HCT116 (cell line): ENCODE results near the gene MCTP2. TPM values are rescaled to one million over a fixed set of nuclear protein-coding genes. Genes with fewer than 3 reads are reported as not detected.

Source experiments
- ATAC-seq: fragments of 200-7000 bp; cut with Tn5 transposase; 2 replicates; pipeline ENCODE4 v1.9.1; 2020; ENCODE audit warnings: mild to moderate bottlenecking, moderate library complexity
- BruUV-seq: library from RNA; stranded (reverse); fragments of 400-500 nt; replicated peaks from 2 replicates; lab custom pipeline; 2021; lab: Mats Ljungman, UMichigan
- CTCF ChIA-PET: fragments of 300-600 bp; sonication (Branson Sonifier 250); formaldehyde crosslinking; loops from one replicate; lab custom pipeline; 2021; ENCODE audit warnings: antibody characterized with exemption; lab: Charles Lee
- POLR2A ChIA-PET: fragments of 300-600, 350-600 bp; sonication (Branson Sonifier 250); formaldehyde crosslinking; loops from one replicate; lab custom pipeline; 2021; ENCODE audit warnings: antibody characterized with exemption; lab: Charles Lee
- RAD21 ChIA-PET, 2 experiments: fragments of 300-600 bp; sonication (Branson Sonifier 250); formaldehyde crosslinking; loops; one replicate each; lab custom pipeline; 2023; ENCODE audit warnings: low total read pairs in 2 of 2; ENCODE audit not compliant: uncharacterized antibody in 2 of 2, unreplicated experiment in 2 of 2, low non-redundant PET in 1 of 2; lab: Charles Lee
- DNase-seq: peaks from one replicate; pipeline ENCODE4 v3.0.0-alpha.2; 2010; ENCODE audit warnings: low read depth, low spot score
- H2AFZ ChIP-seq: fragments of 200-600 bp; shearing (Covaris generic), sonication (generic); 2 replicates; pipeline ENCODE4 v1.6.1; 2017; ENCODE audit warnings: low read depth, mixed run types, mixed read lengths, antibody characterized with exemption, low read length; ENCODE audit not compliant: poor library complexity, severe bottlenecking
- H3K27ac ChIP-seq: 2 replicates; pipeline ENCODE4 v1.5.1; 2012; ENCODE audit warnings: low read depth, low read length
- H3K27me3 ChIP-seq: fragments of 200-600 bp; sonication (generic); 2 replicates; pipeline ENCODE4 v1.6.1; 2016; ENCODE audit warnings: mixed run types, low read length, mixed read lengths; ENCODE audit not compliant: insufficient read depth
- H3K36me3 ChIP-seq, 2 experiments: fragments of 200-500 bp in 1 of 2; fragments of 200-600 bp in 1 of 2; sonication (Bioruptor generic) in 1 of 2; sonication (generic) in 1 of 2; 2 replicates each; pipeline versions ENCODE4 v1.5.1 to v1.6.1; 2014 to 2016; ENCODE audit warnings: low read length in 2 of 2, inconsistent platforms in 1 of 2, mixed read lengths in 1 of 2, mixed run types in 1 of 2; ENCODE audit not compliant: insufficient read depth in 2 of 2, control insufficient read depth in 1 of 2
- H3K4me1 ChIP-seq, 2 experiments: fragments of 200-600 bp in 1 of 2; sonication (generic) in 1 of 2; 2 replicates each; pipeline versions ENCODE4 v1.5.1 to v1.6.1; 2012 to 2017; ENCODE audit warnings: low read length in 2 of 2, inconsistent platforms in 1 of 2, mild to moderate bottlenecking in 1 of 2, mixed read lengths in 1 of 2, mixed run types in 1 of 2, moderate library complexity in 1 of 2; ENCODE audit not compliant: insufficient read depth in 2 of 2, control insufficient read depth in 1 of 2
- H3K4me2 ChIP-seq: fragments of 200-600 bp; sonication (generic); 2 replicates; pipeline ENCODE4 v1.6.1; 2017; ENCODE audit warnings: mixed run types, low read length, mixed read lengths
- H3K4me3 ChIP-seq, 2 experiments: fragments of 200-600 bp in 1 of 2; sonication (generic) in 1 of 2; replicated peaks in 1 of 2; 2 replicates each; pipeline ENCODE4 v1.5.1; 2011 to 2016; ENCODE audit warnings: low read length in 2 of 2, control low read depth in 1 of 2, low read depth in 1 of 2, mild to moderate bottlenecking in 1 of 2, mixed read lengths in 1 of 2, mixed run types in 1 of 2
- H3K79me2 ChIP-seq: fragments of 200-600 bp; sonication (generic); 2 replicates; pipeline ENCODE4 v1.6.1; 2017; ENCODE audit warnings: mild to moderate bottlenecking, mixed run types, low read length, moderate library complexity, mixed read lengths; ENCODE audit not compliant: insufficient read depth
- H3K9ac ChIP-seq: fragments of 200-600 bp; sonication (generic); 2 replicates; pipeline ENCODE4 v1.6.1; 2016; ENCODE audit warnings: low read length, mixed read lengths
- H3K9me2 ChIP-seq: fragments of 200-600 bp; sonication (generic), shearing (Covaris generic); 2 replicates; pipeline ENCODE4 v1.6.1; 2017; ENCODE audit warnings: mixed run types, mild to moderate bottlenecking, moderate library complexity; ENCODE audit not compliant: insufficient read depth
- H3K9me3 ChIP-seq, 2 experiments: fragments of 200-500 bp in 1 of 2; fragments of 200-600 bp in 1 of 2; sonication (Bioruptor generic) in 1 of 2; sonication (generic) in 1 of 2; 2 replicates each; pipeline ENCODE4 v1.6.1; 2014 to 2017; ENCODE audit warnings: low read length in 2 of 2, mixed read lengths in 2 of 2, inconsistent platforms in 1 of 2, low read depth in 1 of 2, mild to moderate bottlenecking in 1 of 2, mixed run types in 1 of 2, moderate library complexity in 1 of 2; ENCODE audit not compliant: control insufficient read depth in 1 of 2, insufficient read depth in 1 of 2
- H4K20me1 ChIP-seq: fragments of 200-600 bp; sonication (generic), shearing (Covaris generic); 2 replicates; pipeline ENCODE4 v1.6.1; 2017; ENCODE audit warnings: mixed run types, mild to moderate bottlenecking, moderate library complexity; ENCODE audit not compliant: insufficient read depth
- ELF1 ChIP-seq: IDR thresholded peaks from 2 replicates; pipeline ENCODE4 v1.6.1; 2012; ENCODE audit warnings: low read depth, borderline replicate concordance
- FOSL1 ChIP-seq: IDR thresholded peaks from 2 replicates; pipeline ENCODE4 v1.6.1; 2012; ENCODE audit warnings: low read depth
- RAD21 ChIP-seq: IDR thresholded peaks from 2 replicates; pipeline ENCODE4 v1.6.1; 2012; ENCODE audit warnings: low read depth, mild to moderate bottlenecking
- SRF ChIP-seq: IDR thresholded peaks from 2 replicates; pipeline ENCODE4 v1.6.1; 2012; ENCODE audit warnings: low read depth
- ZNF274 ChIP-seq: fragments of 200-500 bp; sonication (Bioruptor generic); IDR thresholded peaks from 2 replicates; pipeline ENCODE4 v1.6.1; 2014; ENCODE audit warnings: mild to moderate bottlenecking, low read depth, low read length, inconsistent platforms
- intact Hi-C: fragments of 100-400 bp; cut with micrococcal nuclease; formaldehyde crosslinking; loops from 2 replicates; pipeline ENCODE4 v1.10.0; 2022
- total RNA-seq: library from RNA; stranded (reverse); gene quantifications from one replicate; pipeline ENCODE4 v1.2.1, GENCODE V29; 2021; ENCODE audit not compliant: unreplicated experiment
- TF ChIP-seq, protein P1 (sequence below): IDR thresholded peaks from 2 replicates; pipeline ENCODE4 v1.6.1; 2012; ENCODE audit warnings: low read depth
- TF ChIP-seq, protein P2 (sequence below): IDR thresholded peaks from 2 replicates; pipeline ENCODE4 v1.6.1; 2011; ENCODE audit warnings: mild to moderate bottlenecking, low read length, moderate library complexity; ENCODE audit not compliant: insufficient replicate concordance; ENCODE audit errors: extremely low read depth
- TF ChIP-seq, protein P3 (sequence below): IDR thresholded peaks from 2 replicates; pipeline ENCODE4 v1.6.1; 2012
- TF ChIP-seq, protein P4 (sequence below), 3 experiments: fragments of 200-600 bp in 1 of 3; sonication (generic) in 1 of 3; IDR thresholded peaks in 2 of 3; conservative IDR thresholded peaks in 1 of 3; 2 replicates each; pipeline ENCODE4 v1.5.1; 2012 to 2017; ENCODE audit warnings: low read depth in 2 of 3, low read length in 2 of 3, antibody characterized with exemption in 1 of 3, borderline replicate concordance in 1 of 3, control low read depth in 1 of 3, mild to moderate bottlenecking in 1 of 3, mixed read lengths in 1 of 3, mixed run types in 1 of 3, moderate library complexity in 1 of 3; ENCODE audit not compliant: insufficient read depth in 1 of 3

MCTP2 gene
- total RNA-seq, 1 experiment from 2014 or later, result 12.9 TPM

DNA sequence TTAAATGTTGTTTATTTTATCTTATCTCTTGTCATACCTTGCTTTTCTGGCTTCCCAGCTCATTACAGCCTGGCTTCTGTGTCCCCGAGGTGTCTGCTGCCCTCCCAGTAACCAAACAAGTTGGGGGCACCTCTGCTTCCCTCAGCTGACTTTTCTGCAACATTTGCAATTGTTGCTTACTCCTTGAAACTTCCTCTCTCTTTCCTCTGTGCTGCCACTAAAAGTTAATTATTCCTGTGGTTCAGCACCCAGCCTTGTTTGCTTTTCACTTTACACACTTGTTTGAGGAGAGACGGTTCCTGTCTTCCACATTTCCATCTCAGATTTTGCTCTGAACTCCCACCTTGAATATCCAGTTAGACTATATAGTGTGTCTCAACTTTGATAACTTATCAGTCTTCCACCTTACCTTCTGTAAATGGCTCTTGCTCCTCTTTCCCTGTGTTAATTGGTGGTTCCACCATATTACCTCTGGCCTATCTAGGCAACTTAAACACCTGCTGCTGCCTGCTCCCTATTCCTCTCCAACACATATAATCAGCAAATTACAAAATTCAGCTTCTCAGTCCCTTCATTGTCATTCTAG is 21.6 kb downstream of the MCTP2 start (continued):
- TF ChIP-seq, protein P1, sequence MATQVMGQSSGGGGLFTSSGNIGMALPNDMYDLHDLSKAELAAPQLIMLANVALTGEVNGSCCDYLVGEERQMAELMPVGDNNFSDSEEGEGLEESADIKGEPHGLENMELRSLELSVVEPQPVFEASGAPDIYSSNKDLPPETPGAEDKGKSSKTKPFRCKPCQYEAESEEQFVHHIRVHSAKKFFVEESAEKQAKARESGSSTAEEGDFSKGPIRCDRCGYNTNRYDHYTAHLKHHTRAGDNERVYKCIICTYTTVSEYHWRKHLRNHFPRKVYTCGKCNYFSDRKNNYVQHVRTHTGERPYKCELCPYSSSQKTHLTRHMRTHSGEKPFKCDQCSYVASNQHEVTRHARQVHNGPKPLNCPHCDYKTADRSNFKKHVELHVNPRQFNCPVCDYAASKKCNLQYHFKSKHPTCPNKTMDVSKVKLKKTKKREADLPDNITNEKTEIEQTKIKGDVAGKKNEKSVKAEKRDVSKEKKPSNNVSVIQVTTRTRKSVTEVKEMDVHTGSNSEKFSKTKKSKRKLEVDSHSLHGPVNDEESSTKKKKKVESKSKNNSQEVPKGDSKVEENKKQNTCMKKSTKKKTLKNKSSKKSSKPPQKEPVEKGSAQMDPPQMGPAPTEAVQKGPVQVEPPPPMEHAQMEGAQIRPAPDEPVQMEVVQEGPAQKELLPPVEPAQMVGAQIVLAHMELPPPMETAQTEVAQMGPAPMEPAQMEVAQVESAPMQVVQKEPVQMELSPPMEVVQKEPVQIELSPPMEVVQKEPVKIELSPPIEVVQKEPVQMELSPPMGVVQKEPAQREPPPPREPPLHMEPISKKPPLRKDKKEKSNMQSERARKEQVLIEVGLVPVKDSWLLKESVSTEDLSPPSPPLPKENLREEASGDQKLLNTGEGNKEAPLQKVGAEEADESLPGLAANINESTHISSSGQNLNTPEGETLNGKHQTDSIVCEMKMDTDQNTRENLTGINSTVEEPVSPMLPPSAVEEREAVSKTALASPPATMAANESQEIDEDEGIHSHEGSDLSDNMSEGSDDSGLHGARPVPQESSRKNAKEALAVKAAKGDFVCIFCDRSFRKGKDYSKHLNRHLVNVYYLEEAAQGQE, result no peak
- TF ChIP-seq, protein P2, sequence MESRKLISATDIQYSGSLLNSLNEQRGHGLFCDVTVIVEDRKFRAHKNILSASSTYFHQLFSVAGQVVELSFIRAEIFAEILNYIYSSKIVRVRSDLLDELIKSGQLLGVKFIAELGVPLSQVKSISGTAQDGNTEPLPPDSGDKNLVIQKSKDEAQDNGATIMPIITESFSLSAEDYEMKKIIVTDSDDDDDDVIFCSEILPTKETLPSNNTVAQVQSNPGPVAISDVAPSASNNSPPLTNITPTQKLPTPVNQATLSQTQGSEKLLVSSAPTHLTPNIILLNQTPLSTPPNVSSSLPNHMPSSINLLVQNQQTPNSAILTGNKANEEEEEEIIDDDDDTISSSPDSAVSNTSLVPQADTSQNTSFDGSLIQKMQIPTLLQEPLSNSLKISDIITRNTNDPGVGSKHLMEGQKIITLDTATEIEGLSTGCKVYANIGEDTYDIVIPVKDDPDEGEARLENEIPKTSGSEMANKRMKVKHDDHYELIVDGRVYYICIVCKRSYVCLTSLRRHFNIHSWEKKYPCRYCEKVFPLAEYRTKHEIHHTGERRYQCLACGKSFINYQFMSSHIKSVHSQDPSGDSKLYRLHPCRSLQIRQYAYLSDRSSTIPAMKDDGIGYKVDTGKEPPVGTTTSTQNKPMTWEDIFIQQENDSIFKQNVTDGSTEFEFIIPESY, result no peak

DNA sequence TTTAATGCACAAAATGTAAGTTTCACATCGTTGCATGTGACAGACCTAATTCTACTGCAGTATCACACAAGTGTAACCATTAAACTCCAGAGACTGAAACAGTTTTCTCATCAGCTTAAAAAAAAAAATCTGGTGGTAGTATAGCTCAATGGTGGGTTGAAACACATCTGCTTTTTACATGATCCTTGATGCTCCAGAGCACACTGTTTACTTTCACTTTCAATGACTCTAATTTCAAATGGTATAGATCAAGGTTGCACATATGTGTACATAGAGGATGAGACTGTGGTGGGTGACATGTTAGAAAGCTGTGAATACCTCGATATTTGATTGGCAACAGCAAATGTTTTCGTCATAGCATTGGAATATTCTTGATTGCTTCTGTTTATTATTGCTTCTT is 22.4 kb downstream of the MCTP2 start:
- POLR2A ChIA-PET, result no interaction called here
- no peak overlapping the region for H3K27ac ChIP-seq
- H3K9ac ChIP-seq, result no peak overlapping the region
- TF ChIP-seq, protein P3, sequence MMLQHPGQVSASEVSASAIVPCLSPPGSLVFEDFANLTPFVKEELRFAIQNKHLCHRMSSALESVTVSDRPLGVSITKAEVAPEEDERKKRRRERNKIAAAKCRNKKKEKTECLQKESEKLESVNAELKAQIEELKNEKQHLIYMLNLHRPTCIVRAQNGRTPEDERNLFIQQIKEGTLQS, result no peak
- TF ChIP-seq FOSL1 (no peak), SRF (no peak), ZNF274 (no peak), ELF1 (no peak), RAD21 (no peak)
- TF ChIP-seq, protein P4, sequence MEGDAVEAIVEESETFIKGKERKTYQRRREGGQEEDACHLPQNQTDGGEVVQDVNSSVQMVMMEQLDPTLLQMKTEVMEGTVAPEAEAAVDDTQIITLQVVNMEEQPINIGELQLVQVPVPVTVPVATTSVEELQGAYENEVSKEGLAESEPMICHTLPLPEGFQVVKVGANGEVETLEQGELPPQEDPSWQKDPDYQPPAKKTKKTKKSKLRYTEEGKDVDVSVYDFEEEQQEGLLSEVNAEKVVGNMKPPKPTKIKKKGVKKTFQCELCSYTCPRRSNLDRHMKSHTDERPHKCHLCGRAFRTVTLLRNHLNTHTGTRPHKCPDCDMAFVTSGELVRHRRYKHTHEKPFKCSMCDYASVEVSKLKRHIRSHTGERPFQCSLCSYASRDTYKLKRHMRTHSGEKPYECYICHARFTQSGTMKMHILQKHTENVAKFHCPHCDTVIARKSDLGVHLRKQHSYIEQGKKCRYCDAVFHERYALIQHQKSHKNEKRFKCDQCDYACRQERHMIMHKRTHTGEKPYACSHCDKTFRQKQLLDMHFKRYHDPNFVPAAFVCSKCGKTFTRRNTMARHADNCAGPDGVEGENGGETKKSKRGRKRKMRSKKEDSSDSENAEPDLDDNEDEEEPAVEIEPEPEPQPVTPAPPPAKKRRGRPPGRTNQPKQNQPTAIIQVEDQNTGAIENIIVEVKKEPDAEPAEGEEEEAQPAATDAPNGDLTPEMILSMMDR (IDR thresholded peaks at IDR 0.05 in 2 of 3, conservative IDR thresholded peaks at IDR 0.05 in 1 of 3; ENCODE audit: borderline replicate concordance in 1 of 3, insufficient read depth in 1 of 3, low read depth in 2 of 3, low read length in 2 of 3), result no peak
- TF ChIP-seq, all 23 proteins: peak for 0
- Histone ChIP-seq H3K4me1 (no peaks in the 10 kb centered on the region), H3K9me3 (no peaks in the 10 kb centered on the region), H3K36me3 (no peaks in the 10 kb centered on the region), H3K9me2 (no peaks in the 10 kb centered on the region), H3K27me3 (no peaks in the 10 kb centered on the region), H3K4me3 (no peak overlapping the region), H3K4me2 (no peak overlapping the region), H4K20me1 (no peaks in the 10 kb centered on the region), H3K79me2 (no peaks in the 10 kb centered on the region), H2AFZ (no peak overlapping the region)
- CTCF ChIA-PET, result no interaction called here
- no TSS peak for BruUV-seq
- ATAC-seq (no peak), DNase-seq (no peak)
- RAD21 ChIA-PET, result no interaction called here
- intact Hi-C loops, result no loop called here
